Upper lobe of left lung (tissue), 4 donors: ENCODE data around the gene LIMD2.

Source experiments
- CTCF ChIP-seq, 6 experiments: fragments of 450-650 bp in 4 of 6; fragments of 200-600 bp in 2 of 6; sonication (generic) in 2 of 6; IDR thresholded peaks; one replicate each; pipeline ENCODE4 v1.5.1; 2016 to 2019; ENCODE audit warnings: antibody characterized with exemption in 6 of 6
- EP300 ChIP-seq, 4 donors: sonication (generic); formaldehyde crosslinking; IDR thresholded peaks; one replicate each; pipeline ENCODE4 v1.5.1; 2017; ENCODE audit warnings: antibody characterized with exemption in 4 of 4, control low read depth in 2 of 4
- POLR2A ChIP-seq, 4 donors: fragments of 450-650 bp; IDR thresholded peaks; one replicate each; pipeline ENCODE4 v1.5.1; 2016 to 2017; ENCODE audit warnings: antibody characterized with exemption in 4 of 4, mild to moderate bottlenecking in 2 of 4
- POLR2AphosphoS5 ChIP-seq, 2 donors: sonication (generic); formaldehyde crosslinking; IDR thresholded peaks; one replicate each; pipeline ENCODE4 v1.5.1; 2017; ENCODE audit warnings: antibody characterized with exemption in 2 of 2

DNA sequence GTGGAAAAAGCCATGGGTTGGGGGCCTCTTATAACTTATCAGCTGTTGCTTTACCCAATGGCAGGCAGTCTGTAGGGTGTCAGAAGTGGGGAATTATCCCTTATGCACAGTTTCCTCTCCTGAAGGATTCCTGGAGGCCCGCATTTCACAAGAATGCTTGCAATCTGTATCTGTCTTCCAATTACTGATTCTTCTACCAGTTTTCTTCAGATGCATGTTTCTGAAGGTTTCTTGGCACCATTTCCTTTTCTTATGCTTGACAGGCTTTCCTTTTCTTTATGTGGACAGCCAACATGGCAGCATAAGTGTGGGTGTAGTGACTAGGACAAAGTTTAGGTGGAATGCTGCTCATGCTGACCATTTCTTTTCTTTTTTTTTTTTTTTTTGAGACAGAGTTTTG is 41.6 kb downstream of the LIMD2 start:
- TF ChIP-seq POLR2AphosphoS5 (IDR thresholded peaks at IDR 0.05) (no peak), CTCF (IDR thresholded peaks at IDR 0.05) (no peak), POLR2A (IDR thresholded peaks at IDR 0.05) (no peak), EP300 (IDR thresholded peaks at IDR 0.05) (no peak)
